CD14-positive monocyte (primary cell): ENCODE measurements around the gene FRMD4A. TPM values are rescaled to one million over a fixed set of nuclear protein-coding genes. Genes with fewer than 3 reads are reported as not detected.

ENCODE experiments used
- DNase-seq, 3 donors: peaks; one replicate each; pipeline ENCODE4 v3.0.0-alpha.2; 2011 to 2022
- H2AFZ ChIP-seq: 2 replicates; pipeline ENCODE4 v1.6.0; 2012; ENCODE audit warnings: mild to moderate bottlenecking, low read depth, low read length, inconsistent platforms; ENCODE audit not compliant: insufficient read depth, poor library complexity, severe bottlenecking
- H3K27ac ChIP-seq, 2 donors: 1 replicate in 1 of 2; 2 replicates in 1 of 2; pipeline ENCODE4 v1.5.1; 2012 to 2013; ENCODE audit warnings: low read length in 2 of 2, control low read depth in 1 of 2, inconsistent platforms in 1 of 2, low read depth in 1 of 2, mild to moderate bottlenecking in 1 of 2
- H3K27me3 ChIP-seq, 2 donors: one replicate each; pipeline versions ENCODE4 v1.6.0 to v1.6.1; 2011 to 2013; ENCODE audit warnings: low read length in 2 of 2; ENCODE audit not compliant: control insufficient read depth in 2 of 2, insufficient read depth in 2 of 2
- H3K36me3 ChIP-seq, 2 donors: replicated peaks in 1 of 2; 1 replicate in 1 of 2; 2 replicates in 1 of 2; pipeline versions ENCODE4 v1.5.1 to v1.6.1; 2012 to 2013; ENCODE audit warnings: low read length in 2 of 2, control low read depth in 1 of 2, inconsistent platforms in 1 of 2, mild to moderate bottlenecking in 1 of 2; ENCODE audit not compliant: insufficient read depth in 2 of 2, control insufficient read depth in 1 of 2
- H3K4me1 ChIP-seq, 2 donors: 1 replicate in 1 of 2; 2 replicates in 1 of 2; pipeline versions ENCODE4 v1.5.1 to v1.6.1; 2012 to 2013; ENCODE audit warnings: low read length in 2 of 2, control low read depth in 1 of 2, inconsistent platforms in 1 of 2, mild to moderate bottlenecking in 1 of 2, moderate library complexity in 1 of 2; ENCODE audit not compliant: insufficient read depth in 2 of 2, control insufficient read depth in 1 of 2
- H3K4me2 ChIP-seq: replicated peaks from 2 replicates; pipeline ENCODE3; 2012; ENCODE audit warnings: low read length, moderate library complexity, mild to moderate bottlenecking; ENCODE audit not compliant: poor library complexity, severe bottlenecking; ENCODE audit errors: extremely low read depth
- H3K4me3 ChIP-seq, 3 experiments: fragments of 200-600 bp in 1 of 3; sonication (generic) in 1 of 3; replicated peaks in 1 of 3; 1 replicate in 2 of 3; 2 replicates in 1 of 3; pipeline ENCODE4 v1.5.1; 2011 to 2013; ENCODE audit warnings: low read length in 3 of 3, mild to moderate bottlenecking in 3 of 3, control low read depth in 2 of 3, low read depth in 2 of 3, inconsistent platforms in 1 of 3, moderate library complexity in 1 of 3
- H3K79me2 ChIP-seq: 2 replicates; pipeline ENCODE4 v1.6.0; 2012; ENCODE audit warnings: mild to moderate bottlenecking, control low read depth, inconsistent platforms, low read length, moderate library complexity; ENCODE audit not compliant: insufficient read depth
- H3K9ac ChIP-seq: 2 replicates; pipeline ENCODE4 v1.6.0; 2017; ENCODE audit warnings: low read length, mild to moderate bottlenecking; ENCODE audit not compliant: insufficient read depth, poor library complexity, severe bottlenecking
- H3K9me3 ChIP-seq, 2 donors: replicated peaks in 1 of 2; 1 replicate in 1 of 2; 2 replicates in 1 of 2; pipeline versions ENCODE4 v1.5.1 to v1.6.1; 2012 to 2013; ENCODE audit warnings: low read length in 2 of 2, control low read depth in 1 of 2; ENCODE audit not compliant: control insufficient read depth in 1 of 2, insufficient read depth in 1 of 2
- H4K20me1 ChIP-seq: 2 replicates; pipeline ENCODE4 v1.6.0; 2012; ENCODE audit warnings: mild to moderate bottlenecking, low read length, control low read depth, moderate library complexity; ENCODE audit not compliant: insufficient read depth
- H3K27ac Mint-ChIP-seq, 7 donors: one replicate each; pipeline ENCODE4 v1.8.0; 2020; ENCODE audit warnings: mild to moderate bottlenecking in 7 of 7, mixed read lengths in 7 of 7, moderate library complexity in 6 of 7, inconsistent platforms in 2 of 7
- H3K27me3 Mint-ChIP-seq, 3 donors: one replicate each; pipeline ENCODE4 v1.8.0; 2021 to 2022; ENCODE audit warnings: low read depth in 3 of 3, mild to moderate bottlenecking in 3 of 3, mixed read lengths in 3 of 3, moderate library complexity in 3 of 3, inconsistent platforms in 1 of 3
- H3K36me3 Mint-ChIP-seq, 2 donors: one replicate each; pipeline ENCODE4 v1.8.0; 2020; ENCODE audit warnings: mixed read lengths in 2 of 2, inconsistent platforms in 1 of 2, mild to moderate bottlenecking in 1 of 2
- H3K4me1 Mint-ChIP-seq: one replicate; pipeline ENCODE4 v1.8.0; 2020; ENCODE audit warnings: mild to moderate bottlenecking, mixed read lengths
- H3K4me3 Mint-ChIP-seq, 2 donors: one replicate each; pipeline ENCODE4 v1.8.0; 2020; ENCODE audit warnings: mild to moderate bottlenecking in 2 of 2, mixed read lengths in 2 of 2, moderate library complexity in 1 of 2
- H3K9me3 Mint-ChIP-seq, 7 donors: one replicate each; pipeline ENCODE4 v1.8.0; 2020 to 2022; ENCODE audit warnings: mixed read lengths in 7 of 7, mild to moderate bottlenecking in 6 of 7, moderate library complexity in 6 of 7, inconsistent platforms in 2 of 7
- WGBS: methylation state at CpG from one replicate; pipeline ENCODE4 v1.1.5; 2013; ENCODE audit warnings: missing lambda C conversion rate; ENCODE audit not compliant: insufficient coverage; 5-methylcytosine and 5-hydroxymethylcytosine counted together
- intact Hi-C, 2 donors: fragments of 100-400 bp; cut with micrococcal nuclease; formaldehyde crosslinking; loops; one replicate each; pipeline versions ENCODE4 v1.15.0 to v1.15.1; 2023
- polyA plus RNA-seq, 3 donors: library from polyadenylated mRNA; depleted of rRNA in 1 of 3; unstranded in 2 of 3; stranded (reverse) in 1 of 3; fragments of 300-500 nt in 2 of 3; fragments of >200 nt in 1 of 3; fragmentation: Illumina TruSeq in 2 of 3; gene quantifications; 1 replicate in 2 of 3; 2 replicates in 1 of 3; pipeline ENCODE4 v1.2.3, GENCODE V29; 2012 to 2021
- TF ChIP-seq, protein P1 (sequence below): fragments of 200-600 bp; IDR thresholded peaks from one replicate; pipeline ENCODE4 v1.8.0; 2022; ENCODE audit warnings: antibody characterized with exemption, mild to moderate bottlenecking

The FRMD4A gene
- polyA plus RNA-seq, 3 donors, result 0.12 TPM; not detected in 2

DNA sequence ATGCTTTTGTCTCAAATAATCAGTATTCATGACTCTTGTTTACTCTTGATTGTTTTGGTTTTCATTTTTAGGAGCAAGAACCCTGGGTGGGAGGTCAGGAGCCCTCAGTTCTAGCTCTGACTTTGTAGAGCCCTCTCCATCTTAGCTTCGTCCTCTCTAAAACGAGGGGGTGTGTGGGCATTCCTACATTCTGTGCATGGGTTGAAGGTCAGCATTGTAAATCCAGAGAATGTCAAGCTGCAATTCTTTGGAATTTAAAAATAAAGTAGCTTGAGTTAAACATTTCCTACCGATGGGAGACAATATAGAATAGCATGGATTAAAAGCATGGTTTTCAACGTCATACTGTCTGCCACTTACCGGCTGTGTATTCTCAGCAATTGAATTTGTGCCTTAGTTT is 615.6 kb downstream of the FRMD4A start:
- Mint-ChIP-seq H3K27me3 (peaks cover 0 to 5% (median 3%) of the 10 kb centered on the region in 3 donors), H3K27ac (no peak overlapping the region), H3K4me1 (peaks cover 36% of the 10 kb centered on the region), H3K9me3 (no peaks in the 10 kb centered on the region), H3K4me3 (no peak overlapping the region), H3K36me3 (no peaks in the 10 kb centered on the region)
- Histone ChIP-seq H3K79me2 (no peaks in the 10 kb centered on the region), H3K4me3 (no peak overlapping the region), H3K9ac (no peak overlapping the region), H3K27ac (no peak overlapping the region), H3K27me3 (no peaks in the 10 kb centered on the region), H3K9me3 (no peaks in the 10 kb centered on the region), H3K36me3 (no peaks in the 10 kb centered on the region), H3K4me2 (no peak overlapping the region), H4K20me1 (no peaks in the 10 kb centered on the region), H2AFZ (no peak overlapping the region), H3K4me1 (peaks cover 35 to 37% of the 10 kb centered on the region in 2 donors)
- no peak for DNase-seq
- intact Hi-C loops, result no loop called here
- WGBS, result 100% methylated on average over 2 of the region's 5 CpGs
- TF ChIP-seq, protein P1, sequence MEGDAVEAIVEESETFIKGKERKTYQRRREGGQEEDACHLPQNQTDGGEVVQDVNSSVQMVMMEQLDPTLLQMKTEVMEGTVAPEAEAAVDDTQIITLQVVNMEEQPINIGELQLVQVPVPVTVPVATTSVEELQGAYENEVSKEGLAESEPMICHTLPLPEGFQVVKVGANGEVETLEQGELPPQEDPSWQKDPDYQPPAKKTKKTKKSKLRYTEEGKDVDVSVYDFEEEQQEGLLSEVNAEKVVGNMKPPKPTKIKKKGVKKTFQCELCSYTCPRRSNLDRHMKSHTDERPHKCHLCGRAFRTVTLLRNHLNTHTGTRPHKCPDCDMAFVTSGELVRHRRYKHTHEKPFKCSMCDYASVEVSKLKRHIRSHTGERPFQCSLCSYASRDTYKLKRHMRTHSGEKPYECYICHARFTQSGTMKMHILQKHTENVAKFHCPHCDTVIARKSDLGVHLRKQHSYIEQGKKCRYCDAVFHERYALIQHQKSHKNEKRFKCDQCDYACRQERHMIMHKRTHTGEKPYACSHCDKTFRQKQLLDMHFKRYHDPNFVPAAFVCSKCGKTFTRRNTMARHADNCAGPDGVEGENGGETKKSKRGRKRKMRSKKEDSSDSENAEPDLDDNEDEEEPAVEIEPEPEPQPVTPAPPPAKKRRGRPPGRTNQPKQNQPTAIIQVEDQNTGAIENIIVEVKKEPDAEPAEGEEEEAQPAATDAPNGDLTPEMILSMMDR, result no peak

DNA sequence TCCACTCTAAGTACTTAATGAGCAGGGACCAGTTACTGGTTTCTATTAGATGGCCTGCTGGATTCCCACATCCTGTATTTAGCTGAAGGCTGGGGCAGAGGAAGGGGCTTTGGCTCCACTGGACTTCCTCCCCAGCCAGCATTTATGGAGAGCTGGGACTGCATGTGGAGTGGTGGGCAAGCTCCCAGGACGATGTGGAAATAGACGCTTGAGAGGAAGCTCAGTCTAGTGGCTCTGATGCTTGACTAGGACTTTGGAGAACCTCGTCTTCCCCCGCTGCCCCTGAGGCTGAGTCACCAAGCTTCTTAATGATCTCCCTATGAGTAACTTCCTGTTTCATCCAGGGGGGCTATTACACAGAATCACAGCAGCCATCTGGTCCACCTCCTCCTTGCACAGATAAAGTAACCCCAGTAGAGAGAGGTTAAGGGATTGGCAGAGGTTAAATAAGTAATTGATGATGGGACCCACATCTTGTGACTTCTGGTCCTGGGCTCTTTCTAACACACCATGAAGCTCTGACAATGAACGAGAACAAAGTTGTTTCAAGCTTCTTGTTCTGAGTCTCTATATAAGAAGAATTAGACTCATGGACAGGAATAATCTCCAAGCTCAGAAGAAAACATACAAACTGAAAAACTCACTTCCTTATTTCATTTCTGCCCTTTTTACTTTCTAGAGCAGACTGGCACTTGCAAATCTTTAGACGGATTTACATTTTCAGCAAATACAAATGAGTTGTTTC is 617.7 kb downstream of the FRMD4A start:
- Histone ChIP-seq H3K4me2 (peak overlapping the region; percentile 50), H3K36me3 (no peaks in the 10 kb centered on the region), H3K9me3 (no peaks in the 10 kb centered on the region), H4K20me1 (no peaks in the 10 kb centered on the region), H3K4me3 (peak overlapping the region in 1 of 3 experiments; percentile 33), H3K4me1 (peaks cover 25% of the 10 kb centered on the region in 2 donors), H3K27ac (peak overlapping the region; percentile 45 to 77), H2AFZ (no peak overlapping the region), H3K79me2 (no peaks in the 10 kb centered on the region), H3K27me3 (no peaks in the 10 kb centered on the region), H3K9ac (peak overlapping the region; percentile 37)
- Mint-ChIP-seq H3K27me3 (peaks cover 3 to 7% (median 5%) of the 10 kb centered on the region in 3 donors), H3K4me1 (peaks cover 26% of the 10 kb centered on the region), H3K27ac (peak overlapping the region; percentile 74 to 95 (median 88)), H3K36me3 (no peaks in the 10 kb centered on the region), H3K9me3 (no peaks in the 10 kb centered on the region), H3K4me3 (peak overlapping the region in 1 of 2 donors; percentile 63)
- intact Hi-C loops, result loop anchor here in 1 of 2 donors (5.0 kb wide), 1 partner anchor 159 kb away; no protein-coding TSS in a partner anchor
- 0% methylated on average over 3 of the region's 6 CpGs for WGBS
- TF ChIP-seq, protein P1, result no peak
- DNase-seq, result peak; percentile 84 to 97 (median 95)
